ENCODE data around the gene SKAP1.

SKAP1 gene

GRCh38 chr17:48123776-48124388 lies 306.1 kb downstream of the SKAP1 start:
- in situ Hi-C loops (cut with HindIII; ENCODE audit: low sequenced_read_pairs), result no loop called here

GRCh38 chr17:48123111-48123510 lies 306.9 kb downstream of the SKAP1 start:
- in situ Hi-C loops (cut with HindIII; ENCODE audit: low sequenced_read_pairs), result no loop called here

GRCh38 chr17:48122665-48123045 lies 307.4 kb downstream of the SKAP1 start:
- in situ Hi-C loops (cut with HindIII; ENCODE audit: low sequenced_read_pairs), result no loop called here

- in situ Hi-C loops (cut with HindIII; ENCODE audit: low sequenced_read_pairs), result no loop called here
Observed at GRCh38 chr17:48121923-48122664, 307.9 kb downstream of the SKAP1 start.

- in situ Hi-C loops (cut with HindIII; ENCODE audit: low sequenced_read_pairs), result no loop called here
Observed at GRCh38 chr17:48113201-48113676, 316.8 kb downstream of the SKAP1 start.

- in situ Hi-C loops (cut with HindIII; ENCODE audit: low sequenced_read_pairs), result no loop called here
Observed at GRCh38 chr17:48111937-48112241, 318.1 kb downstream of the SKAP1 start.

GRCh38 chr17:48110761-48111160 lies 319.3 kb downstream of the SKAP1 start:
- in situ Hi-C loops (cut with HindIII; ENCODE audit: low sequenced_read_pairs), result no loop called here

GRCh38 chr17:48107137-48108055 lies 322.6 kb downstream of the SKAP1 start, which contains the start of gene SNX11:
Gene SNX11, plus strand, starts transcription at chr17:48107766. Its CDS starts 4,278 bp downstream, at chr17:48112044.
- in situ Hi-C loops (cut with HindIII; ENCODE audit: low sequenced_read_pairs), result no loop called here

- in situ Hi-C loops (cut with HindIII; ENCODE audit: low sequenced_read_pairs), result no loop called here
Observed at GRCh38 chr17:48106802-48107136, 323.2 kb downstream of the SKAP1 start.

GRCh38 chr17:48104440-48104839 lies 325.6 kb downstream of the SKAP1 start:
- in situ Hi-C loops (cut with HindIII; ENCODE audit: low sequenced_read_pairs), result no loop called here

- in situ Hi-C loops (cut with HindIII; ENCODE audit: low sequenced_read_pairs), result no loop called here
Observed at GRCh38 chr17:48102798-48103715, 327.0 kb downstream of the SKAP1 start.

GRCh38 chr17:48102043-48102750 lies 327.8 kb downstream of the SKAP1 start:
- in situ Hi-C loops (cut with HindIII; ENCODE audit: low sequenced_read_pairs), result no loop called here

GRCh38 chr17:48101012-48101720 lies 328.8 kb downstream of the SKAP1 start, which contains the start of gene CBX1:
Gene CBX1, minus strand, starts transcription at chr17:48101478. Its CDS starts 24,474 bp downstream, at chr17:48077004.
- in situ Hi-C loops (cut with HindIII; ENCODE audit: low sequenced_read_pairs), result no loop called here

GRCh38 chr17:48100591-48101011 lies 329.4 kb downstream of the SKAP1 start:
- in situ Hi-C loops (cut with HindIII; ENCODE audit: low sequenced_read_pairs), result no loop called here

- in situ Hi-C loops (cut with HindIII; ENCODE audit: low sequenced_read_pairs), result no loop called here
Observed at GRCh38 chr17:48100160-48100559, 329.9 kb downstream of the SKAP1 start.

- in situ Hi-C loops (cut with HindIII; ENCODE audit: low sequenced_read_pairs), result no loop called here
Observed at GRCh38 chr17:48095611-48096010, 334.4 kb downstream of the SKAP1 start.

GRCh38 chr17:48093341-48094045 lies 336.5 kb downstream of the SKAP1 start:
- in situ Hi-C loops (cut with HindIII; ENCODE audit: low sequenced_read_pairs), result no loop called here

GRCh38 chr17:48084932-48085331 lies 345.1 kb downstream of the SKAP1 start:
- in situ Hi-C loops (cut with HindIII; ENCODE audit: low sequenced_read_pairs), result no loop called here
